K562 (cell line): Measurements from ENCODE around the gene FLAD1. TPM values are rescaled to one million over a fixed set of nuclear protein-coding genes. Genes with fewer than 3 reads are reported as not detected.
A peak's percentile ranks its signal among the peaks of the same experiment; 100 is the strongest.

Experiments
- CBX1 ChIP-seq: sonication (generic); IDR thresholded peaks from 2 replicates; pipeline ENCODE4 v1.6.1; 2016; ENCODE audit warnings: antibody characterized with exemption, low read depth, mild to moderate bottlenecking
- CREBBP ChIP-seq: IDR thresholded peaks from one replicate; pipeline ENCODE4 v1.6.1; 2012; ENCODE audit warnings: low read depth, mild to moderate bottlenecking, control low read depth, inconsistent platforms, low read length
- FOXK1 ChIP-seq: sonication (generic); formaldehyde crosslinking; IDR thresholded peaks from 2 replicates; pipeline ENCODE4 v1.8.0; 2022; ENCODE audit warnings: missing genetic modification reagents, mild to moderate bottlenecking, borderline replicate concordance
- HDAC2 ChIP-seq: fragments of 450-650 bp; IDR thresholded peaks from 2 replicates; pipeline ENCODE4 v1.6.1; 2016; ENCODE audit warnings: mild to moderate bottlenecking
- JUND ChIP-seq, 2 experiments: IDR thresholded peaks; 2 replicates in 1 of 2; 3 replicates in 1 of 2; pipeline ENCODE4 v1.6.1; 2011; ENCODE audit warnings: borderline replicate concordance in 2 of 2, low read depth in 2 of 2, low read length in 2 of 2, improper control_type of control experiment in 1 of 2, missing biosample characterization in 1 of 2, missing genetic modification characterization in 1 of 2, missing genetic modification reagents in 1 of 2
- NR2F6 ChIP-seq: fragments of 450-650 bp; formaldehyde crosslinking; IDR thresholded peaks from 2 replicates; pipeline ENCODE4 v1.4.0; 2020; ENCODE audit warnings: mild to moderate bottlenecking
- PHF20 ChIP-seq: fragments of 450-650 bp; IDR thresholded peaks from 2 replicates; pipeline ENCODE4 v1.6.1; 2018; ENCODE audit not compliant: partially characterized antibody
- SMARCA4 ChIP-seq: fragments of 450-650 bp; IDR thresholded peaks from 2 replicates; pipeline ENCODE4 v1.6.1; 2016
- TRIM24 ChIP-seq, 2 experiments: fragments of 450-650 bp; IDR thresholded peaks; 2 replicates each; pipeline ENCODE4 v1.6.1; 2016
- ZNF184 ChIP-seq: sonication (generic); formaldehyde crosslinking; IDR thresholded peaks from 2 replicates; pipeline ENCODE4 v1.5.0; 2020; ENCODE audit warnings: missing genetic modification reagents
- polyA plus RNA-seq, 8 experiments: library from polyadenylated mRNA; depleted of rRNA in 4 of 8; stranded (reverse) in 5 of 8; unstranded in 3 of 8; fragments of >200 nt; fragmentation: Nextera tagmentation in 2 of 8; fragmentation: Illumina TruSeq in 1 of 8; extraction: Ambion mirVana in 2 of 8; extraction: Trizol in 1 of 8; gene quantifications; 2 replicates each; pipeline versions ENCODE4 v1.2.1 to v1.2.3, GENCODE V29; 2011 to 2014; ENCODE audit warnings: inconsistent platforms in 1 of 8, missing spikeins in 1 of 8
- total RNA-seq, 7 experiments: library from RNA; depleted of rRNA in 6 of 7; stranded (reverse); fragments of >200 nt in 6 of 7; fragmentation: Illumina TruSeq in 2 of 7; extraction: Trizol in 2 of 7; gene quantifications; 2 replicates each; pipeline versions ENCODE4 v1.2.1 to v1.2.3, GENCODE V29; 2011 to 2021; ENCODE audit warnings: low replicate concordance in 1 of 7
- TF ChIP-seq, protein P1 (sequence below): fragments of 150-350 bp; IDR thresholded peaks from 2 replicates; pipeline ENCODE4 v1.6.1; 2014; ENCODE audit warnings: low read depth, mild to moderate bottlenecking, low read length, borderline replicate concordance
- TF ChIP-seq, protein P2 (sequence below): fragments of 250-450 bp; sonication (Bioruptor Pico); IDR thresholded peaks from 2 replicates; pipeline ENCODE4 v1.4.0; 2020; ENCODE audit warnings: borderline replicate concordance
- TF ChIP-seq, protein P3 (sequence below), 2 experiments: fragments of 450-650 bp; IDR thresholded peaks; 2 replicates each; pipeline ENCODE4 v1.6.1; 2018; ENCODE audit warnings: mild to moderate bottlenecking in 2 of 2, low read depth in 1 of 2; ENCODE audit not compliant: partially characterized antibody in 2 of 2
- TF ChIP-seq, protein P4 (sequence below): fragments of 250-450 bp; sonication (Bioruptor Pico); IDR thresholded peaks from 2 replicates; pipeline ENCODE4 v1.8.0; 2022; ENCODE audit warnings: moderate library complexity, mild to moderate bottlenecking, inconsistent platforms

The FLAD1 gene
- total and polyA plus RNA-seq, 9 of the 15 experiments (the other 6 are each of a cell fraction or from before 2014, with no cell fraction given), result 24.9 to 85.8 (median 67.0) TPM

DNA sequence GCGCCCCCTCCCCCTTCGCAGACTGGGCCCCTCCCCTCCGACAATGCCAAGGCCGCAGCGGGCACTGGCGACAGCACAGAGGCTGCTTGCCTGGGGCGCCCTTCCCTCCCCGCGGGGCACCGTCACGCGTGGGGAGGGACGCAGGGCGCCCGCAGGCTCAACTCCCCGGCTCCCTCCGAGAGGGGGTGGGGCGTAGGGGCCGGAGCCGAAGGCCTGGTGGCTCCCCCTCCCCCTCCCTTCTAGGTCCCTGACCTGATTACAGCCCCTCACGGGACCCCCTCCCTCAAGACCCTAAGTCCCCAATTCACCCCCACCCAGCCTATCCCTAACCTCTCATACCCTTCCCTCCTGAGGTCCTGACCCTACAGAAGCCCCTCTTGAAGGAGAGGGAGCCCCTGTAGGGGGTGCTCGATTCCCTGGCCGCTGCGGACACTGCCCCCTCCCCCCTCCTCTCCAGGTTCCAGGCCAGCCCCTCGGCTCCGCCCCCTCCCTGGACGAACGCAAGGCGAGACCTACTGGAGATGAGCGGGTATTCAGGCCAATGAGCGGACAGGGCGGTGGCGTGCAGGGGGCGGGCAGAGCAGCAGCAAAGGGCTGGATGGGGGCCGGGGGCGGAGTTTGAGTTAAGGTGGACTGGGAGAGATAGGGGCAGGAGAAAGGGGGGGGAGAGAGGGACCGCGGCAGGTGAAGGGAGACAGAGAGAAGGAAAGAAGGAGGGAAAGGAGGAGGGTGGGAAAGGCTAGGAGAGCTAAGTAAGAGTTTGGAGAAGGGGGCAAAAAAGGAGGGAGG, 18.7 kb downstream of the FLAD1 start (continued):
- TF ChIP-seq, protein P1, sequence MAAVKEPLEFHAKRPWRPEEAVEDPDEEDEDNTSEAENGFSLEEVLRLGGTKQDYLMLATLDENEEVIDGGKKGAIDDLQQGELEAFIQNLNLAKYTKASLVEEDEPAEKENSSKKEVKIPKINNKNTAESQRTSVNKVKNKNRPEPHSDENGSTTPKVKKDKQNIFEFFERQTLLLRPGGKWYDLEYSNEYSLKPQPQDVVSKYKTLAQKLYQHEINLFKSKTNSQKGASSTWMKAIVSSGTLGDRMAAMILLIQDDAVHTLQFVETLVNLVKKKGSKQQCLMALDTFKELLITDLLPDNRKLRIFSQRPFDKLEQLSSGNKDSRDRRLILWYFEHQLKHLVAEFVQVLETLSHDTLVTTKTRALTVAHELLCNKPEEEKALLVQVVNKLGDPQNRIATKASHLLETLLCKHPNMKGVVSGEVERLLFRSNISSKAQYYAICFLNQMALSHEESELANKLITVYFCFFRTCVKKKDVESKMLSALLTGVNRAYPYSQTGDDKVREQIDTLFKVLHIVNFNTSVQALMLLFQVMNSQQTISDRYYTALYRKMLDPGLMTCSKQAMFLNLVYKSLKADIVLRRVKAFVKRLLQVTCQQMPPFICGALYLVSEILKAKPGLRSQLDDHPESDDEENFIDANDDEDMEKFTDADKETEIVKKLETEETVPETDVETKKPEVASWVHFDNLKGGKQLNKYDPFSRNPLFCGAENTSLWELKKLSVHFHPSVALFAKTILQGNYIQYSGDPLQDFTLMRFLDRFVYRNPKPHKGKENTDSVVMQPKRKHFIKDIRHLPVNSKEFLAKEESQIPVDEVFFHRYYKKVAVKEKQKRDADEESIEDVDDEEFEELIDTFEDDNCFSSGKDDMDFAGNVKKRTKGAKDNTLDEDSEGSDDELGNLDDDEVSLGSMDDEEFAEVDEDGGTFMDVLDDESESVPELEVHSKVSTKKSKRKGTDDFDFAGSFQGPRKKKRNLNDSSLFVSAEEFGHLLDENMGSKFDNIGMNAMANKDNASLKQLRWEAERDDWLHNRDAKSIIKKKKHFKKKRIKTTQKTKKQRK, result no peak
- TF ChIP-seq, protein P2, sequence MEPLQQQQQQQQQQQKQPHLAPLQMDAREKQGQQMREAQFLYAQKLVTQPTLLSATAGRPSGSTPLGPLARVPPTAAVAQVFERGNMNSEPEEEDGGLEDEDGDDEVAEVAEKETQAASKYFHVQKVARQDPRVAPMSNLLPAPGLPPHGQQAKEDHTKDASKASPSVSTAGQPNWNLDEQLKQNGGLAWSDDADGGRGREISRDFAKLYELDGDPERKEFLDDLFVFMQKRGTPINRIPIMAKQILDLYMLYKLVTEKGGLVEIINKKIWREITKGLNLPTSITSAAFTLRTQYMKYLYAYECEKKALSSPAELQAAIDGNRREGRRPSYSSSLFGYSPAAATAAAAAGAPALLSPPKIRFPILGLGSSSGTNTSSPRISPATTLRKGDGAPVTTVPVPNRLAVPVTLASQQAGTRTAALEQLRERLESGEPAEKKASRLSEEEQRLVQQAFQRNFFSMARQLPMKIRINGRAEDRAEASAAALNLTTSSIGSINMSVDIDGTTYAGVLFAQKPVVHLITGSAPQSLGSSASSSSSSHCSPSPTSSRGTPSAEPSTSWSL (CRISPR knock-in tag), result no peak
- TF ChIP-seq SMARCA4 (peak; percentile 75), JUND (IDR thresholded peaks at IDR 0.05; ENCODE audit: borderline replicate concordance, low read depth, low read length) (peak; percentile 20; the same call in 1 of the 2 replicates), JUND (tag; IDR thresholded peaks at IDR 0.05; ENCODE audit: borderline replicate concordance, low read depth, low read length) (no peak; the same call in 2 of the 3 replicates), CREBBP (no peak), PHF20 (peak; percentile 28), NR2F6 (no peak), ZNF184 (CRISPR knock-in tag) (no peak), FOXK1 (no peak), CBX1 (no peak), HDAC2 (0 out of 2 replicates have a peak, but pooled peaks have one; percentile 82), TRIM24 (IDR thresholded peaks at IDR 0.05) (peak; percentile 36 to 75; a peak in 3 of 4 replicates)
- TF ChIP-seq, protein P3, sequence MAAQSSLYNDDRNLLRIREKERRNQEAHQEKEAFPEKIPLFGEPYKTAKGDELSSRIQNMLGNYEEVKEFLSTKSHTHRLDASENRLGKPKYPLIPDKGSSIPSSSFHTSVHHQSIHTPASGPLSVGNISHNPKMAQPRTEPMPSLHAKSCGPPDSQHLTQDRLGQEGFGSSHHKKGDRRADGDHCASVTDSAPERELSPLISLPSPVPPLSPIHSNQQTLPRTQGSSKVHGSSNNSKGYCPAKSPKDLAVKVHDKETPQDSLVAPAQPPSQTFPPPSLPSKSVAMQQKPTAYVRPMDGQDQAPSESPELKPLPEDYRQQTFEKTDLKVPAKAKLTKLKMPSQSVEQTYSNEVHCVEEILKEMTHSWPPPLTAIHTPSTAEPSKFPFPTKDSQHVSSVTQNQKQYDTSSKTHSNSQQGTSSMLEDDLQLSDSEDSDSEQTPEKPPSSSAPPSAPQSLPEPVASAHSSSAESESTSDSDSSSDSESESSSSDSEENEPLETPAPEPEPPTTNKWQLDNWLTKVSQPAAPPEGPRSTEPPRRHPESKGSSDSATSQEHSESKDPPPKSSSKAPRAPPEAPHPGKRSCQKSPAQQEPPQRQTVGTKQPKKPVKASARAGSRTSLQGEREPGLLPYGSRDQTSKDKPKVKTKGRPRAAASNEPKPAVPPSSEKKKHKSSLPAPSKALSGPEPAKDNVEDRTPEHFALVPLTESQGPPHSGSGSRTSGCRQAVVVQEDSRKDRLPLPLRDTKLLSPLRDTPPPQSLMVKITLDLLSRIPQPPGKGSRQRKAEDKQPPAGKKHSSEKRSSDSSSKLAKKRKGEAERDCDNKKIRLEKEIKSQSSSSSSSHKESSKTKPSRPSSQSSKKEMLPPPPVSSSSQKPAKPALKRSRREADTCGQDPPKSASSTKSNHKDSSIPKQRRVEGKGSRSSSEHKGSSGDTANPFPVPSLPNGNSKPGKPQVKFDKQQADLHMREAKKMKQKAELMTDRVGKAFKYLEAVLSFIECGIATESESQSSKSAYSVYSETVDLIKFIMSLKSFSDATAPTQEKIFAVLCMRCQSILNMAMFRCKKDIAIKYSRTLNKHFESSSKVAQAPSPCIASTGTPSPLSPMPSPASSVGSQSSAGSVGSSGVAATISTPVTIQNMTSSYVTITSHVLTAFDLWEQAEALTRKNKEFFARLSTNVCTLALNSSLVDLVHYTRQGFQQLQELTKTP (IDR thresholded peaks at IDR 0.05; ENCODE audit: low read depth in 1 of 2, partially characterized antibody in 2 of 2), result peak in 1 of 2 experiments; percentile 96
- TF ChIP-seq, protein P4, sequence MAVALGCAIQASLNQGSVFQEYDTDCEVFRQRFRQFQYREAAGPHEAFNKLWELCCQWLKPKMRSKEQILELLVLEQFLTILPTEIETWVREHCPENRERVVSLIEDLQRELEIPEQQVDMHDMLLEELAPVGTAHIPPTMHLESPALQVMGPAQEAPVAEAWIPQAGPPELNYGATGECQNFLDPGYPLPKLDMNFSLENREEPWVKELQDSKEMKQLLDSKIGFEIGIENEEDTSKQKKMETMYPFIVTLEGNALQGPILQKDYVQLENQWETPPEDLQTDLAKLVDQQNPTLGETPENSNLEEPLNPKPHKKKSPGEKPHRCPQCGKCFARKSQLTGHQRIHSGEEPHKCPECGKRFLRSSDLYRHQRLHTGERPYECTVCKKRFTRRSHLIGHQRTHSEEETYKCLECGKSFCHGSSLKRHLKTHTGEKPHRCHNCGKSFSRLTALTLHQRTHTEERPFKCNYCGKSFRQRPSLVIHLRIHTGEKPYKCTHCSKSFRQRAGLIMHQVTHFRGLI (CRISPR knock-in tag), result no peak
